ENCODE data around the gene DLX2.

DLX2 gene

DNA sequence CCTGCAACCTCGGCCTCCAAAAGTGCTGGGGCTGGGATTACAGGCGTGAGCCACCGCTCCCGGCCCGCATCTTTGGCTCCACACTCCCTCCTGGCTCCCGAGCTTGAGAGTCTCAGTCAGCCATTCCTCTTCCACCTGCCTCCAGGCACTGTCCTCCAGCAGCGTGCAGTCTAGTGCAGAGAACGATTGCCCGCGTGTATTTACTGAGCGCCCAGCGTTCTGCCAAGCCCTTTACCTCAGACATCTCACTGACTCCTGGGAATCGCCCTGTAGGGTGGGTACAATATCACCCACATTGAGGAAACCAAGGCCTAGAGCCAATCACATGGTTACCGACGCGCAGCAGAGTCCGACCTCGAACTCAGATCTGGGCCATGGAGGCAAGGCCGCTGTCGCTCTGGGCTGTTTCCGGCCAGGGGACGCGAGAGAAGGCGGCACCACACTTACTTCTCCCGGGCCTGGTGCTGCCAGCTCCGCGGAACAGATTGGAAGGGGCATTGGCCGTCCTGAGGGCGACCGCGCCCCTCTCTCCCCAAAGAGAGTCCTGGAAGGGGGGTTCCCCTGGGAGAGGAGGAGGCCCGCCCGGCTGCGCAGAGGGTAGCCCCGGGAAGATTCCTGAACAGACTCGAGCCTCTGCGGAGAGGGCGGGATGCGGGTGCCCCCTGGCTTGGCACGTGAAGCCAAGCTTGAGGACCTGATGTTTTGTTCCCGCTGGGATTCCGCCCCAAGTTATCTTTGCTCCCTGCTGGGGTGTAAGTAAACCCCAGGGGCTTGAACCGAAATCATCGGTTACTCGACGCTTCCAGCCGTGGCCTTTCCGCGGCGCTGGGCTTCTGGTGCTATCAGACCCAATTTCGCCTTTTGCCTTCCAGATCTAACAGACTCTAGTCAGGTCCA lies 5.2 kb upstream of the DLX2 start:
- H3K4me3 ChIP-seq (ENCODE audit: control insufficient read depth, low read depth, low read length) = no peak overlapping the region
- TF ChIP-seq, protein P1, sequence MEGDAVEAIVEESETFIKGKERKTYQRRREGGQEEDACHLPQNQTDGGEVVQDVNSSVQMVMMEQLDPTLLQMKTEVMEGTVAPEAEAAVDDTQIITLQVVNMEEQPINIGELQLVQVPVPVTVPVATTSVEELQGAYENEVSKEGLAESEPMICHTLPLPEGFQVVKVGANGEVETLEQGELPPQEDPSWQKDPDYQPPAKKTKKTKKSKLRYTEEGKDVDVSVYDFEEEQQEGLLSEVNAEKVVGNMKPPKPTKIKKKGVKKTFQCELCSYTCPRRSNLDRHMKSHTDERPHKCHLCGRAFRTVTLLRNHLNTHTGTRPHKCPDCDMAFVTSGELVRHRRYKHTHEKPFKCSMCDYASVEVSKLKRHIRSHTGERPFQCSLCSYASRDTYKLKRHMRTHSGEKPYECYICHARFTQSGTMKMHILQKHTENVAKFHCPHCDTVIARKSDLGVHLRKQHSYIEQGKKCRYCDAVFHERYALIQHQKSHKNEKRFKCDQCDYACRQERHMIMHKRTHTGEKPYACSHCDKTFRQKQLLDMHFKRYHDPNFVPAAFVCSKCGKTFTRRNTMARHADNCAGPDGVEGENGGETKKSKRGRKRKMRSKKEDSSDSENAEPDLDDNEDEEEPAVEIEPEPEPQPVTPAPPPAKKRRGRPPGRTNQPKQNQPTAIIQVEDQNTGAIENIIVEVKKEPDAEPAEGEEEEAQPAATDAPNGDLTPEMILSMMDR (IDR thresholded peaks at IDR 0.05; ENCODE audit: control insufficient read depth, insufficient read depth, low read depth, low read length, missing control alignments) = no peak
- no peak for DNase-seq (ENCODE audit: low read depth)

DNA sequence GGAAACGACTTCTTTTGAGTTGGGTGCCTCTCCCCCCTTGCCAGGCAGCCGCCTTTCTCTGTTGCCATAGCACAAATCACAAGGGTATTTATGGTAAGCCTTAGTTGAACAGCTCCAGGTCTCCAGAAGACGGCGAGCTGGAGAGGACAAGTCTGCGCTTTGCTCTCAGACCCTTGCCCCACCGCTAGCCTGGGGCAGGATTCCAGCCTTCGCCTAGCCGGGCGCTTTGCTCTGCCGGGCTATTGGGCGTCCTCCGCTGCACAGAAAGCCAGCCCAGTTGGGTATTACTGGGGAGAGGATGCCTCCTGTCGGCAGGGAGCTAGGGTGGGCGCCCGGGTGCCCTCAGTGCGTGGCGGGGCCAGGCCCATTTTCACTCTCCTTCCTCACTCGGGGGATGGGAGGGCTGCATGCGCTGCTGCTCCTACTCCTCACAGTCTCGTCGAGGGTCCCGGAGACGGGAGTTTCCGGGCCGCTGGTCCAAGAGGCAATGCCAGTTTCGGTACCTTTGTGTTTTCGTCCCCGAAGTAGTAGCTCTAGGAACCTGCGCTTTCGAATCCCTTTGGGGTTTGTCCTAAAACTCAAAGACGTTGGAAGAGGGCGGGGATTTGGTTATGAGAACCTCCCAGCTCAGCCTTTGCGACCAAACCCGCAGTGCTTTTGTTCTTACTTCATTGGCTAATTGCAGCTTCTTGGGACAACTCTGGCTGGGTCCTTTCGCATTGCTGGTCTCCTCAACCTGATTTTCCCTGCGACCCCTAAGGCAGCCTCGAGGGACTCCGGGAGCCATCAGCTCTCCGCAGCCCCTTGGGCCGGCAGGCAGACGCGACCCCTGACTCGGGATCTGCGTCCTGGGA lies 3.6 kb upstream of the DLX2 start:
- TF ChIP-seq, protein P1 (IDR thresholded peaks at IDR 0.05; ENCODE audit: control insufficient read depth, insufficient read depth, low read depth, low read length, missing control alignments) = peak; percentile 80
- DNase-seq (ENCODE audit: low read depth) = no peak
- peak overlapping the region; percentile 56 for H3K4me3 ChIP-seq (ENCODE audit: control insufficient read depth, low read depth, low read length)

DNA sequence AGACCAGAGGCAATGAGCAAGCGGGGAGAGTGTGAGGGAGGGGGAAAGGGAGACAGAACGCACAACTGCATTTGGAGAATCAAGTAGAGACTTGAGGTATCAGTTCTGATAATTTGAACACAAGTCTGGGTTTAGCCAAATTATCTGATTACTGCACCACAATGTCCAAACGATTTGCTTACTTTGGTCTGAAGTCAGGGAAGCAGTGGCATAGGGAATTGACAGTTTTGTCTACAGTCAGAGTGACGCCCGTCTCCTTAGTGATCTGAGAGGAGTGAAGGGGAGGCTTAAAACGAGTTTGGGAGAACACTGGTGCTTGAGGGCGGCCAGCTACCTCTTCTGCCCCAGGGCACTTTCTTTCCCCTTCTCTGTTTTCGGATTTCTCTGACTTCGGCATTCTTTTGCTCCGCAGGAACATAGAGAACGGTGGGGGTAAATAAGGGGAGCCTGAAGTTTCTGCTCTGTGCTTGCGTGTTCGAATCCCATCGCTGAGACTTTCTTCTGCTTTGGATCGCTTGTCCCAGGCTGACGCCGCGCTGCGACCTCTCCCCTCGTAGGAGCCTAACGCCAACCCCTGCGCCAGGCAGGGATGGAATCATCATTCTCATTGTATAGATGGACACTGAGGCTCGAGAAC lies 2.9 kb upstream of the DLX2 start:
- no peak for DNase-seq (ENCODE audit: low read depth)
- TF ChIP-seq, protein P1 (IDR thresholded peaks at IDR 0.05; ENCODE audit: control insufficient read depth, insufficient read depth, low read depth, low read length, missing control alignments) = no peak
- peak overlapping the region; percentile 56 for H3K4me3 ChIP-seq (ENCODE audit: control insufficient read depth, low read depth, low read length)

DNA sequence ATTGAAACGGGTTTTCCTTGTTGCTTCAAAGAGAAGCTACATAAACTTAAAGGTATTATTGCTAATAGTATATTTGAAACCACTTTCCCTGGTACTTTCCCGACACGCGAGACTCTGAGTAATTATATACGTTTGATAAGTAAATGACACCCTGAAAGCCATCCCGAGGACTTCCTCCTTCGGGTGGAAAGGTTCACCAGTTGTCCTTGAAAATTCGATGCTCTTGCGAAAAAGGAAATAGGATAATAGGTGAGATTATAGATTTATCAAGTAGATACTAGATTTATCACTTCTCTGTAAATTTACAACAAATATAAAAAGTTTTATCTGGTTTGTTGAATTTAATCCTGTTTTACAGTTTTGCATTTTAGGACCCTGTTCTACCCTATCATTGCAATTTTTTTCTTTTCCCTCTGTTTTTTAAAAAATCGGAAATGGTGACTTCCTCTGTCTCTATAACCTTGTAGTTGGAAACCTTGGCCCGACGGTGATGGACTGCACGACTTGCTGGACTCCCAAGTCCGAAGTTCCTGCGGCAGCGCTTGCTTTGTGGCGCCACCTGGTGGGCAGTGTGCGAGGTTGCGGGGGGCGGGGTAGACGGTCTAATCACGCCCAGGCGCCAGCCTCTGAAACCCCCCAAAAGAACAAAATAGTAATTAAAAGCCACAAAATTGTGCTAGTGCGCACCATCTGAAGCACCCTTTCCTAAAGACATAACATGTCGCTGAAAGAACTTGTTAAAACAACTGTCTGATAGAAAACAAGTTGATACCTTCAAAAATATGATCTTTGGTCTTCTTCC lies 972 bp upstream of the DLX2 start:
- TF ChIP-seq, protein P1 (IDR thresholded peaks at IDR 0.05; ENCODE audit: control insufficient read depth, insufficient read depth, low read depth, low read length, missing control alignments) = peak; percentile 95
- peak overlapping the region; percentile 86; the same call in 1 of the 2 replicates for H3K4me3 ChIP-seq (ENCODE audit: control insufficient read depth, low read depth, low read length)
- no peak for DNase-seq (ENCODE audit: low read depth)

DNA sequence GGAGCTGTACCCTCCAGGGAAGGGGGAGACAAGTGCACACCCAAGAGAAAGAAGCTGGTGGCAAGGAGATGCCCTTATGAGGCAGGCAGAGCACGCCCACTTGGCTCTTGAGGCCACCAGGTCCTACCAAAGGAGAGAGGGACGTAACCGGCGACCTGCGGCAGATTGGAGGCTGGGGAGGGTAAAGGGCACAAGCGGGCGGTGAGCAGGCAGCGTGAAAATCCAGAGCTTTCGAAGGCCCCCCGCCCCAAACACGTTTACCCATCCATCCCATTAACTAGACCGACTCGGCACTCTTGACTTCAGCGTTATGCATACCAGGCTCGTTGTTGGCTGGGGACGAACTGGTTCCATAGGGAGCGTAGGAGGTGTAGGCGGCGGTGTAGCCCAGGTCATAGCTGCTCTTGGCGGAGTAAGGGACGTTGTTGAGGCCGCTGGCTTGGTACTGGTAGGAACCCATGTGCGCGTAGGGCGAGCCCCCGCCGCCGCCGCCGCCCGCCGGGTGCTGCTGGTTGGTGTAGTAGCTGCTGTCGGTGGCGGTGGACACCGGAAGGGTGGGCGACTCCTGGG lies 794 bp downstream of the DLX2 start:
- no peak for DNase-seq (ENCODE audit: low read depth)
- peak overlapping the region; percentile 86 for H3K4me3 ChIP-seq (ENCODE audit: control insufficient read depth, low read depth, low read length)
- TF ChIP-seq, protein P1 (IDR thresholded peaks at IDR 0.05; ENCODE audit: control insufficient read depth, insufficient read depth, low read depth, low read length, missing control alignments) = no peak
